ENCODE results near the gene TLX2.

TLX2 gene

DNA sequence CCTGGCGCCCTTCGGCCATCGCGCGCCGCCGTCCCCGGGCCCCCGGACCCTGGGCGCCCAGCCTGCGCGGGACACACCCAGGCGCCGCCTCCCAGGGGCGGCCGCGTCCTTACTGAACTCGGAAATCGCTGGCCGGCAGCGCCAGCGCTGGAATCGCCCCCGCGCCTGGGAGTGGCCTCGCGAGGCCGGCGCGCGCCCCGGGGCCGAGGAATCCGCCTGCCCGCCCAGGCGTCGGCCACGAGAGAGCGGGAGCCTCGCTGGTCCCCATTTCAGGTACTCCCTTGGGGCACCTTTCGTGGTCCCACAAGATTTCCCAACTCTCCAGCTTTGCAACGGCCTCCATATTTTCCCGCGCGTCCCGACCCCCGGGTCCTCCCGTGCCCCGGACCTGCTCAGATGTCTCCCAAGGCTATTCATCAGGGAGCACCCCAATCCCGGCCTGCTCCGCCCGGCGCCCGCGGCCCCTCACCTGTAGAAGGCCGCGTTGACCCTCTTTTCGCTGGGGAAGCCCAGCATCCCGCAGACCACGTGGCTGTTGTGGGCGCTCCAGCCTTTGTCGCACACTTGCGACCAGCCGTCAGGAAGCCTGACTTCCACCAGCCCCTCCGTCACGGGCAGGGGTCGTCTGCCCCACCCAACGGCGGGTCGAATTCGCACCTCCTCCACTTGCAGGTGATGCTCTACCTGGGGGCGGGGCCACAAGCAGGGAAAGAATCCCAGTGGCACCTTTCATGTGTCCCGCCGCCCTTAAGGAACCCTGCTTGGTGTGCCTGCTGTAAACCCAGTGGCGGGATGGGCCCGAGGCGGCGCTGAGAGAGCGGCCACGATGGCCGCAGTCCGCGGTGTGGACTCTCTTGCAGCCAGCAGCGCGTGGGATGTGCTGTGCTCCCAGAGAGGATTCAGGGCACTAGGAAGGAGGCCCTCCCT, 34.9 kb downstream of the TLX2 start:
- Histone ChIP-seq H3K36me3 (ENCODE audit: control insufficient read depth, insufficient read depth, low read length) (no peaks in the 10 kb centered on the region), H3K4me3 (ENCODE audit: low read depth, low read length) (peak overlapping the region; percentile 69), H3K9ac (ENCODE audit: low read depth, low read length) (peak overlapping the region; percentile 54), H3K4me1 (ENCODE audit: control insufficient read depth, insufficient read depth, low read length) (peaks cover 12% of the 10 kb centered on the region), H3K9me3 (ENCODE audit: control insufficient read depth, insufficient read depth, low read length) (no peaks in the 10 kb centered on the region), H3K27me3 (ENCODE audit: control insufficient read depth, insufficient read depth, low read length) (peaks cover 78% of the 10 kb centered on the region)

DNA sequence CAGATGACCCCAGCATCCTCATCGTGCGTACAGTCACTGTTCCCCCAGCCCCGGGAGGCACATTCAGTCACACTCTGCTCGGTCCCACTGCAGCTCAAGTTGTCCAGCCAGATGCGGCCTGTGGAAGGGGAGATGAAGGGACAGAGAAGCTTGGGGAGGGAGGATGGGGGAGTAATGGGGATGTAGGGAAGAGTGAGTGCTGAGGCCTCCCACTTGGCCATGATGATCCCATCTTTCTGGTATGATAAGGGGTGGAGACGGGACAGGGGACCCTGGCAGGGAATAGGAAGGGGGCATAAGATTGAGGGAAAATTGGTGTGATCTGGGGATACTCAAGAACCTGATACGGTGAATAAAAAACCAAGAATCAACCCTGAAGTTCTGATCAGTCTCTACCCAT, 36.0 kb downstream of the TLX2 start:
- Histone ChIP-seq H3K4me3 (ENCODE audit: low read depth, low read length) (peak overlapping the region; percentile 69), H3K36me3 (ENCODE audit: control insufficient read depth, insufficient read depth, low read length) (peaks cover 2% of the 10 kb centered on the region), H3K27me3 (ENCODE audit: control insufficient read depth, insufficient read depth, low read length) (peaks cover 78% of the 10 kb centered on the region), H3K9ac (ENCODE audit: low read depth, low read length) (no peak overlapping the region), H3K9me3 (ENCODE audit: control insufficient read depth, insufficient read depth, low read length) (no peaks in the 10 kb centered on the region), H3K4me1 (ENCODE audit: control insufficient read depth, insufficient read depth, low read length) (peaks cover 12% of the 10 kb centered on the region)

GRCh38 chr2:74551530-74551929, 37.3 kb downstream of the TLX2 start:
- H3K4me3 ChIP-seq (ENCODE audit: low read depth, low read length): peak overlapping the region; percentile 8
- H3K27me3 ChIP-seq (ENCODE audit: control insufficient read depth, insufficient read depth, low read length): peaks cover 80% of the 10 kb centered on the region
- peaks cover 12% of the 10 kb centered on the region for H3K4me1 ChIP-seq (ENCODE audit: control insufficient read depth, insufficient read depth, low read length)
- no peak overlapping the region for H3K9ac ChIP-seq (ENCODE audit: low read depth, low read length)
- H3K9me3 ChIP-seq (ENCODE audit: control insufficient read depth, insufficient read depth, low read length): no peaks in the 10 kb centered on the region
- peaks cover 2% of the 10 kb centered on the region for H3K36me3 ChIP-seq (ENCODE audit: control insufficient read depth, insufficient read depth, low read length)

- peaks cover 84% of the 10 kb centered on the region for H3K27me3 ChIP-seq (ENCODE audit: control insufficient read depth, insufficient read depth, low read length)
- H3K9me3 ChIP-seq (ENCODE audit: control insufficient read depth, insufficient read depth, low read length): no peaks in the 10 kb centered on the region
- no peak overlapping the region for H3K4me3 ChIP-seq (ENCODE audit: low read depth, low read length)
- H3K9ac ChIP-seq (ENCODE audit: low read depth, low read length): no peak overlapping the region
- H3K4me1 ChIP-seq (ENCODE audit: control insufficient read depth, insufficient read depth, low read length): peaks cover 12% of the 10 kb centered on the region
- peaks cover 2% of the 10 kb centered on the region for H3K36me3 ChIP-seq (ENCODE audit: control insufficient read depth, insufficient read depth, low read length)
Observed at GRCh38 chr2:74551942-74552913, 38.0 kb downstream of the TLX2 start.

- H3K36me3 ChIP-seq (ENCODE audit: control insufficient read depth, insufficient read depth, low read length): peaks cover 2% of the 10 kb centered on the region
- no peaks in the 10 kb centered on the region for H3K9me3 ChIP-seq (ENCODE audit: control insufficient read depth, insufficient read depth, low read length)
- peaks cover 9% of the 10 kb centered on the region for H3K4me1 ChIP-seq (ENCODE audit: control insufficient read depth, insufficient read depth, low read length)
- H3K9ac ChIP-seq (ENCODE audit: low read depth, low read length): peak overlapping the region; percentile 54
- peaks cover 81% of the 10 kb centered on the region for H3K27me3 ChIP-seq (ENCODE audit: control insufficient read depth, insufficient read depth, low read length)
- H3K4me3 ChIP-seq (ENCODE audit: low read depth, low read length): peak overlapping the region; percentile 96
Observed at GRCh38 chr2:74552914-74553811, 38.9 kb downstream of the TLX2 start.

- peaks cover 84% of the 10 kb centered on the region for H3K27me3 ChIP-seq (ENCODE audit: control insufficient read depth, insufficient read depth, low read length)
- H3K9ac ChIP-seq (ENCODE audit: low read depth, low read length): peak within 1 kb of the TSS; percentile 60
- H3K9me3 ChIP-seq (ENCODE audit: control insufficient read depth, insufficient read depth, low read length): no peaks in the 10 kb centered on the region
- H3K36me3 ChIP-seq (ENCODE audit: control insufficient read depth, insufficient read depth, low read length): peaks cover 2% of the 10 kb centered on the region
- H3K4me3 ChIP-seq (ENCODE audit: low read depth, low read length): peak within 1 kb of the TSS; percentile 96
- peaks cover 9% of the 10 kb centered on the region for H3K4me1 ChIP-seq (ENCODE audit: control insufficient read depth, insufficient read depth, low read length)
Observed at GRCh38 chr2:74553892-74554819, 39.9 kb downstream of the TLX2 start, which contains the start of the genes DOK1 and LOXL3. Gene DOK1, plus strand, starts transcription at chr2:74554720. Its CDS starts 35 bp downstream, at chr2:74554755. Gene LOXL3, minus strand, starts transcription at chr2:74553942. Its CDS starts 1,308 bp downstream, at chr2:74552634.

DNA sequence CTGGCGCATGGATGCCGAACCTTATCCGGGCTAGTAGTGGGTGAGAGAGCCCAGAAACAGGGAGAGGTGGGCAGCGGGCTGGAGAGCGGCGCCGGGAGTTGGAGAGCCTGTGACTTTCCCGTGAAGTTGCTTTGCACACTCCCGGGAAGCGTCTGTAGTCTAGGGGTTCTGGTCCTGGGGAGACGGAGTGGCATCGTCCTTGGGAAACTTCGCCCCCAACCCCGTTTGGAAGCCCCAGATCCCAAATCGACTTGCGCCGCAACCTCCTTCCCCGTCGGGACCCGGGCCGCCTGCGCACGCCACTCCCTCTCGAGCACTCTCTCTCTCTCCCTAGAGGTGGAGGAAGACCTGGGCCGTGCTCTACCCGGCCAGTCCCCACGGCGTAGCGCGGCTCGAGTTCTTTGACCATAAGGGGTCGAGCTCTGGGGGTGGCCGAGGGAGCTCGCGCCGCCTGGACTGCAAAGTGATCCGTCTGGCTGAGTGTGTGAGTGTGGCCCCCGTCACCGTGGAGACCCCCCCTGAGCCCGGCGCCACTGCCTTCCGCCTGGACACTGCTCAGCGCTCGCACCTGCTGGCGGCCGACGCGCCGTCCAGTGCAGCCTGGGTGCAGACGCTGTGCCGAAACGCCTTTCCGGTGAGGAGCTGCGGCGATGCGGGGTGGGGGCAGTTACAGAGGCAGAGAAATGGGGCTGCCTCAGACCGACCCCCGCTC, 40.7 kb downstream of the TLX2 start:
- Histone ChIP-seq H3K4me1 (ENCODE audit: control insufficient read depth, insufficient read depth, low read length) (peaks cover 8% of the 10 kb centered on the region), H3K4me3 (ENCODE audit: low read depth, low read length) (peak overlapping the region; percentile 96), H3K9ac (ENCODE audit: low read depth, low read length) (peak overlapping the region; percentile 60), H3K9me3 (ENCODE audit: control insufficient read depth, insufficient read depth, low read length) (no peaks in the 10 kb centered on the region), H3K36me3 (ENCODE audit: control insufficient read depth, insufficient read depth, low read length) (peaks cover 2% of the 10 kb centered on the region), H3K27me3 (ENCODE audit: control insufficient read depth, insufficient read depth, low read length) (peaks cover 80% of the 10 kb centered on the region)

GRCh38 chr2:74555610-74556103, 41.4 kb downstream of the TLX2 start:
- H3K4me3 ChIP-seq (ENCODE audit: low read depth, low read length): peak overlapping the region; percentile 96
- H3K4me1 ChIP-seq (ENCODE audit: control insufficient read depth, insufficient read depth, low read length): peaks cover 10% of the 10 kb centered on the region
- H3K9me3 ChIP-seq (ENCODE audit: control insufficient read depth, insufficient read depth, low read length): no peaks in the 10 kb centered on the region
- H3K36me3 ChIP-seq (ENCODE audit: control insufficient read depth, insufficient read depth, low read length): peaks cover 2% of the 10 kb centered on the region
- H3K9ac ChIP-seq (ENCODE audit: low read depth, low read length): no peak overlapping the region
- peaks cover 79% of the 10 kb centered on the region for H3K27me3 ChIP-seq (ENCODE audit: control insufficient read depth, insufficient read depth, low read length)

GRCh38 chr2:74556159-74556558, 41.9 kb downstream of the TLX2 start:
- Histone ChIP-seq H3K4me3 (ENCODE audit: low read depth, low read length) (peak overlapping the region; percentile 96), H3K9me3 (ENCODE audit: control insufficient read depth, insufficient read depth, low read length) (no peaks in the 10 kb centered on the region), H3K9ac (ENCODE audit: low read depth, low read length) (no peak overlapping the region), H3K36me3 (ENCODE audit: control insufficient read depth, insufficient read depth, low read length) (peaks cover 2% of the 10 kb centered on the region), H3K4me1 (ENCODE audit: control insufficient read depth, insufficient read depth, low read length) (peaks cover 10% of the 10 kb centered on the region), H3K27me3 (ENCODE audit: control insufficient read depth, insufficient read depth, low read length) (peaks cover 77% of the 10 kb centered on the region)

Measured in iPS-15b (cell line).